Bronchial epithelial cell (primary cell): ENCODE results near the gene FAAP100. TPM values are rescaled to one million over a fixed set of nuclear protein-coding genes. Genes with fewer than 3 reads are reported as not detected.

Experiments used
- DNase-seq: peaks from one replicate; pipeline ENCODE4 v3.0.0-alpha.2; 2010; ENCODE audit warnings: low read depth
- FAIRE-seq: peaks from 2 replicates; lab custom pipeline; 2011; peaks lifted over from hg19 to GRCh38; lab: Jason Lieb, UNC
- H3K27me3 ChIP-seq: 2 replicates; pipeline ENCODE4 v1.5.1; 2011; ENCODE audit warnings: low read length; ENCODE audit not compliant: control insufficient read depth, insufficient read depth
- H3K36me3 ChIP-seq: 2 replicates; pipeline ENCODE4 v1.5.1; 2011; ENCODE audit warnings: low read length; ENCODE audit not compliant: control insufficient read depth, insufficient read depth
- H3K4me3 ChIP-seq: 2 replicates; pipeline ENCODE4 v1.5.1; 2011; ENCODE audit warnings: mild to moderate bottlenecking, low read depth, low read length, control low read depth
- total RNA-seq: library from RNA; depleted of rRNA; stranded (reverse); fragments of >200 nt; gene quantifications from 2 replicates; pipeline ENCODE4 v1.2.1, GENCODE V29; 2014
- TF ChIP-seq, protein P1 (sequence below): IDR thresholded peaks from 2 replicates; pipeline ENCODE4 v1.5.1; 2011; ENCODE audit warnings: mild to moderate bottlenecking, moderate library complexity, low read length, control low read depth, inconsistent platforms; ENCODE audit not compliant: insufficient read depth, severe bottlenecking

Gene FAAP100
- total RNA-seq, 1 donor from 2014 or later: 10.5 TPM

DNA sequence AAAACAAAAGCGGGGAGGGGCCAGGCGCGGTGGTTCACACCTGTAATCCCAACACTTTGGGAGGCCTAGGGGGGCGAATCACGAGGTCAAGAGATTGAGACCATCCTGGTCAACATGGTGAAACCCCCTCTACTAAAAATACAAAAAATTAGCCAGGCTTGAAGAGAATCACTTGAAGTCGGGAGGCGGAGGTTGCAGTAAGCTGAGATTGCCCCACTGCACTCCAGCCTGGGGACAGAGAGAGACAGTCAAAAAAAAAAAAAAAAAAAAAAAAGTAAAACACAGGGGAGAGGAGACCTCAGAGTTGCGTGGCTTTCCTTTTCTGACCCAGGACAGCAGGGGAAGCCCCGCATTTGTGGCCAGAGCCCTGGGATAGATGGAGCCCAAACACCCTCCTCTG lies 59.4 kb downstream of the FAAP100 start:
- FAIRE-seq: no peak
- no peak for DNase-seq
- no peak overlapping the region for H3K4me3 ChIP-seq
- TF ChIP-seq, protein P1, sequence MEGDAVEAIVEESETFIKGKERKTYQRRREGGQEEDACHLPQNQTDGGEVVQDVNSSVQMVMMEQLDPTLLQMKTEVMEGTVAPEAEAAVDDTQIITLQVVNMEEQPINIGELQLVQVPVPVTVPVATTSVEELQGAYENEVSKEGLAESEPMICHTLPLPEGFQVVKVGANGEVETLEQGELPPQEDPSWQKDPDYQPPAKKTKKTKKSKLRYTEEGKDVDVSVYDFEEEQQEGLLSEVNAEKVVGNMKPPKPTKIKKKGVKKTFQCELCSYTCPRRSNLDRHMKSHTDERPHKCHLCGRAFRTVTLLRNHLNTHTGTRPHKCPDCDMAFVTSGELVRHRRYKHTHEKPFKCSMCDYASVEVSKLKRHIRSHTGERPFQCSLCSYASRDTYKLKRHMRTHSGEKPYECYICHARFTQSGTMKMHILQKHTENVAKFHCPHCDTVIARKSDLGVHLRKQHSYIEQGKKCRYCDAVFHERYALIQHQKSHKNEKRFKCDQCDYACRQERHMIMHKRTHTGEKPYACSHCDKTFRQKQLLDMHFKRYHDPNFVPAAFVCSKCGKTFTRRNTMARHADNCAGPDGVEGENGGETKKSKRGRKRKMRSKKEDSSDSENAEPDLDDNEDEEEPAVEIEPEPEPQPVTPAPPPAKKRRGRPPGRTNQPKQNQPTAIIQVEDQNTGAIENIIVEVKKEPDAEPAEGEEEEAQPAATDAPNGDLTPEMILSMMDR: no peak
- peaks cover 9% of the 10 kb centered on the region for H3K27me3 ChIP-seq
- H3K36me3 ChIP-seq: no peaks in the 10 kb centered on the region

DNA sequence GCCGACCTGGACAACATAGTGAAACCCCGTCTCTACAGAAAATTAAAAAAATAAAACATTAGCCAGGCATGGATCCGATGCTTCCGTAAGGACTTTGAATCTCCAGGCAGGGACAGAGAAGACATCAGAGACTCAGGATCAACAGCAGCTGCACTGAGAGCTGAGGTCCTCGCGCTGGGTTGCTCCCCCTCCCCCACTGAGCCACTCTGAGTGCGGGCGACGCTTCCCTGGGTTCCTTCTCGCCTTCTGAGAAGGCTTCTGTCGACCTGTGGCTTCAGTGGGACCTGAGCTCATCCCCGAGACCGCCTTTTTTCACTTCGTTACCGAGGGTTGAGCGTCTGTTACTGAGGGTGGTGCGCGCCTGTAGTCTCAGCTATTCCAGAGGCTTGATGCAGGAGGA lies 60.0 kb downstream of the FAAP100 start:
- DNase-seq (no peak), FAIRE-seq (no peak)
- H3K27me3 ChIP-seq: peaks cover 9% of the 10 kb centered on the region
- TF ChIP-seq, protein P1: no peak
- no peaks in the 10 kb centered on the region for H3K36me3 ChIP-seq
- no peak overlapping the region for H3K4me3 ChIP-seq

DNA sequence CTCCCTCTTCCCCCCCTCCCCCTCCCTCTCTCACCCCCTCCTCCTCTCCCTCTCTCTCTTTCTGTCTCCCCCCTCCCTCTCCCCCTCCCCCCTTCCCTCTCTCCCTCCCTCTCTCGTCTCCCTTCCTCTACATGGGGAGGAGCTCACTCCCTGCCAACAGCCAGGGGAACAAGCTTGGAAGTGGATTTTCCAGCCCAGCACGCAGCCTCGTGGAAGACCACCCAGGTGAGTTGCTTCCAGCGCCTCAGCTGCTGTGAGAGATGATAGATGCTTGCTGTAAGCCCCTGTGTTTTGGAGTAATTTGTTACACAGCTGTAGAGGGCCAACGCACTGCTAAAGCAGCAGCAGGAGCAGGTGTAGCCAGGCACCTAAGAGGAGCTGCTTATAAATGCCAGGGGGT lies 60.4 kb downstream of the FAAP100 start:
- TF ChIP-seq, protein P1: no peak
- DNase-seq: no peak
- no peak for FAIRE-seq
- Histone ChIP-seq H3K27me3 (peaks cover 9% of the 10 kb centered on the region), H3K4me3 (no peak overlapping the region), H3K36me3 (no peaks in the 10 kb centered on the region)

DNA sequence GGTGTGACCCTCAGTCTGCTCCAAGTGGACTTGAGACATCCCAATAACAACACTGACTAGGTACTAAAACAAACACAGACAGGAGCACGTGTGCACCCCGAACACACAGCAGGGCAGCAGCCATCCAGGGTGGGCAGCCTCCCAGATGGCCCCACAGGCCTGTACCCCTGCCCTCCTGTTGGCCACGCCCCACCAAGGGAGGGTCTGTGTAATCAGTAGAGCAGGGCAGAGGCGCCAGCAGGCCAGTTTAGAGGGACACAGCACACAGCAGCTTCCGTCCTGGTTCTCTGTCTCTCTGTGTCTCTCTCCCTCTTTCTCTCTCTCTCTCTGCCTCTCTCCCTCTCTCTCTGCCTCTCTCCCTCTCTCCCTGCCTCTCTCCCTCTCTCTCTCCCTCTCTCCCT lies 61.0 kb downstream of the FAAP100 start:
- TF ChIP-seq, protein P1: no peak
- no peak for DNase-seq
- H3K4me3 ChIP-seq: no peak overlapping the region
- no peaks in the 10 kb centered on the region for H3K36me3 ChIP-seq
- H3K27me3 ChIP-seq: peaks cover 7% of the 10 kb centered on the region
- FAIRE-seq: no peak

DNA sequence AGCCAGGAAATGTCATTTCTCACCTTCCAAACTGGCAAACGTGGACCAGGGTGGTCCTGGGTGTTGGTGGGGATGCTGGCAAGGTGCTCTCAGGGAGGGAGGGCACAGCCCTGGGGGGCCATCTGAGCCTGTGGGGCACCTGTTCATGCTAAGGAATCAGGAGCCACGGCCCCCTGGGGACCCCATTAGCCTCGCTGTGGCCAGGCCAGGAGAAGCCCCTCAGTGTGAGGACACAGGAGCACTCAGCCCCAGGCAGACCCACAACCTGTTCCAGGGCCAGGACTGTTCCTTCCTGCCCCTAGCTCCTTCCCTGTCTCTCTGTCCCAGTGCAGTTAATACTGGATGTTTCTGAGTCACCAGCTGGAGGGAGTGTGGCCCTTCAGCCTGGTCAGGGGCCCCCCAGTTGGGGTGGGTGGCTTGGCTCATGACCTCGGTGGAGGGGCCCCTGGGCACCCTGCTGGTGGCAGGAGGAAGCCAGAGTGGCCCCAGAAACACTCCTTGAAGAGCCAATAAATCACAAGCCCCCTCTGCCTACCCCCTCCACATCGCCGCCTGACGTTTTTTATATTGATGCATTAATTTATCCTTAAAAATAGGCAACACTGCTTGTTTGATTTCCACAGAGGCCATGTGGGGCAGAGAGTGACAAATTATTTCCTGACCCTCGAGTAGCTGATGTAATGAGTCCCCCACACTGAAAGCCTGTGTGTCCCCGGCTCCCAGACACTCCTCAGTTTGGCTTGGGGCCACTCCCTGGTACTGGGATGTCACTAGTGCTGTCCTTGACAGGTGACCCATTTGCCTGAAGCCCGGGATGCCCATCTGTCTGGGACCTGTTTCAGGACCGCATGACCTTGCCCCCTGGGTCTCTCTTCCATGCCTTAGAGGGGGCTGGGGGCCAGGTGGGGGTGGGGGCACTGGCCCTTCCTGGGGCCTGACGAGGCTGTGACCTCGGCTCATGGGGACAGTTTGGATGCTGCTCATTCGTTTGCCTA lies 61.9 kb downstream of the FAAP100 start:
- FAIRE-seq (no peak), DNase-seq (no peak)
- Histone ChIP-seq H3K27me3 (peaks cover 7% of the 10 kb centered on the region), H3K36me3 (no peaks in the 10 kb centered on the region), H3K4me3 (no peak overlapping the region)
- TF ChIP-seq, protein P1: no peak

Other genes starting within 250 kb of the FAAP100 start
- 0.79 and 1.8 TPM in 2 replicates for gene BAHCC1, start 156.9 kb downstream of the FAAP100 start, total RNA-seq
- gene ACTG1, start 39.6 kb downstream of the FAAP100 start, total RNA-seq: 2,981 and 3,623 TPM in 2 replicates
- 1.2 and 1.3 TPM in 2 replicates for gene FSCN2, start 24.0 kb downstream of the FAAP100 start, total RNA-seq
- 60.0 and 61.2 TPM in 2 replicates for gene NPLOC4, start 84.8 kb upstream of the FAAP100 start, total RNA-seq
- 0.53 and 0.64 TPM in 2 replicates for gene TSPAN10, start 84.8 kb upstream of the FAAP100 start, total RNA-seq
- not detected in 2 replicates for gene PDE6G, start 104.2 kb upstream of the FAAP100 start, total RNA-seq
- 47.7 and 73.7 TPM in 2 replicates for gene OXLD1, start 114.3 kb upstream of the FAAP100 start, total RNA-seq
- gene CCDC137, start 114.4 kb upstream of the FAAP100 start, total RNA-seq: 6.8 and 10.2 TPM in 2 replicates
- 23.0 and 25.8 TPM in 2 replicates for gene ARL16, start 131.4 kb upstream of the FAAP100 start, total RNA-seq
- gene HGS, start 131.7 kb upstream of the FAAP100 start, total RNA-seq: 77.7 and 84.4 TPM in 2 replicates
- 11.6 and 13.6 TPM in 2 replicates for gene MRPL12, start 151.0 kb upstream of the FAAP100 start, total RNA-seq
- 20.3 and 21.1 TPM in 2 replicates for gene SLC25A10, start 159.9 kb upstream of the FAAP100 start, total RNA-seq